Measurements from ENCODE around the gene RTRAF. TPM values are rescaled to one million over a fixed set of nuclear protein-coding genes. Genes with fewer than 3 reads are reported as not detected.

The RTRAF gene
- total and polyA plus RNA-seq, 4 donors = 21.6 to 119 (median 66.6) TPM

GRCh38 chr14:52025310-52025709 lies 36.0 kb downstream of the RTRAF start (continued):
- TF ChIP-seq SP1 (IDR thresholded peaks at IDR 0.05) (no peak), YY1 (IDR thresholded peaks at IDR 0.05) (peak; percentile 26), RXRA (IDR thresholded peaks at IDR 0.05) (peak in 1 of 2 donors; percentile 28), FOXA2 (IDR thresholded peaks at IDR 0.05) (peak; percentile 54), HNF4G (IDR thresholded peaks at IDR 0.05) (no peak), JUND (IDR thresholded peaks at IDR 0.05) (peak in 1 of 2 donors; percentile 62), TAF1 (conservative IDR thresholded peaks at IDR 0.05) (no peak), RAD21 (IDR thresholded peaks at IDR 0.05) (no peak), GABPA (IDR thresholded peaks at IDR 0.05 in 1 of 2, conservative IDR thresholded peaks at IDR 0.05 in 1 of 2) (no peak), NR2F2 (IDR thresholded peaks at IDR 0.05) (peak; percentile 62)

- no peak for TF ChIP-seq SP1 (IDR thresholded peaks at IDR 0.05)
- WGBS = 88% methylated on average over 8 of the region's 8 CpGs
- no peak overlapping the region for H3K27ac ChIP-seq (ENCODE audit: low read depth in 1 of 2, low read length in 2 of 2)
- no peak overlapping the region for H3K9ac ChIP-seq (ENCODE audit: low read depth in 1 of 2, low read length in 2 of 2)
- DNase-seq (ENCODE audit: low spot score) = no peak
- H3K4me3 ChIP-seq (ENCODE audit: low read depth in 1 of 3, low read length in 3 of 3) = no peak overlapping the region
- no peaks in the 10 kb centered on the region for H3K9me3 ChIP-seq (ENCODE audit: control insufficient read depth in 4 of 4, low read length in 3 of 4)
- H3K27me3 ChIP-seq (ENCODE audit: control insufficient read depth in 4 of 4, insufficient read depth in 4 of 4, low read length in 3 of 4) = no peaks in the 10 kb centered on the region
- H3K36me3 ChIP-seq (ENCODE audit: control insufficient read depth in 4 of 4, insufficient read depth in 3 of 4, low read depth in 1 of 4, low read length in 3 of 4) = no peaks in the 10 kb centered on the region
- H3K4me1 ChIP-seq (ENCODE audit: control insufficient read depth in 4 of 4, insufficient read depth in 4 of 4, low read length in 3 of 4) = no peaks in the 10 kb centered on the region
Measured at GRCh38 chr14:52026017-52026660, 36.8 kb downstream of the RTRAF start.

- no peak for DNase-seq (ENCODE audit: low spot score)
- no peak overlapping the region for H3K27ac ChIP-seq (ENCODE audit: low read depth in 1 of 2, low read length in 2 of 2)
Measured at GRCh38 chr14:52026901-52027300, 37.6 kb downstream of the RTRAF start.

GRCh38 chr14:52029881-52030280 lies 40.5 kb downstream of the RTRAF start:
- Histone ChIP-seq H3K4me3 (ENCODE audit: low read depth in 1 of 3, low read length in 3 of 3) (no peak overlapping the region), H3K4me1 (ENCODE audit: control insufficient read depth in 4 of 4, insufficient read depth in 4 of 4, low read length in 3 of 4) (no peaks in the 10 kb centered on the region), H3K9me3 (ENCODE audit: control insufficient read depth in 4 of 4, low read length in 3 of 4) (no peaks in the 10 kb centered on the region), H3K27ac (ENCODE audit: low read depth in 1 of 2, low read length in 2 of 2) (no peak overlapping the region), H3K9ac (ENCODE audit: low read depth in 1 of 2, low read length in 2 of 2) (no peak overlapping the region), H3K36me3 (ENCODE audit: control insufficient read depth in 4 of 4, insufficient read depth in 3 of 4, low read depth in 1 of 4, low read length in 3 of 4) (no peaks in the 10 kb centered on the region), H3K27me3 (ENCODE audit: control insufficient read depth in 4 of 4, insufficient read depth in 4 of 4, low read length in 3 of 4) (no peaks in the 10 kb centered on the region)
- 60% methylated on average over 1 of the region's 1 CpG for WGBS
- no peak for TF ChIP-seq YY1 (IDR thresholded peaks at IDR 0.05)
- no peak for TF ChIP-seq HNF4G (IDR thresholded peaks at IDR 0.05)
- no peak for TF ChIP-seq MAX (IDR thresholded peaks at IDR 0.05)
- no peak for TF ChIP-seq CTCF (IDR thresholded peaks at IDR 0.05; ENCODE audit: low read depth, low read length, missing input control)
- no peak for TF ChIP-seq RAD21 (IDR thresholded peaks at IDR 0.05)
- TF ChIP-seq HNF4A (conservative IDR thresholded peaks at IDR 0.05) = no peak
- no peak for TF ChIP-seq GABPA (IDR thresholded peaks at IDR 0.05 in 1 of 2, conservative IDR thresholded peaks at IDR 0.05 in 1 of 2)
- TF ChIP-seq TAF1 (conservative IDR thresholded peaks at IDR 0.05) = no peak
- DNase-seq (ENCODE audit: low spot score) = no peak

More at GRCh38 chr14:52026901-52027300, 37.6 kb downstream of the RTRAF start:
- H3K36me3 ChIP-seq (ENCODE audit: control insufficient read depth in 4 of 4, insufficient read depth in 3 of 4, low read depth in 1 of 4, low read length in 3 of 4) = no peaks in the 10 kb centered on the region
- H3K27me3 ChIP-seq (ENCODE audit: control insufficient read depth in 4 of 4, insufficient read depth in 4 of 4, low read length in 3 of 4) = no peaks in the 10 kb centered on the region
- no peaks in the 10 kb centered on the region for H3K9me3 ChIP-seq (ENCODE audit: control insufficient read depth in 4 of 4, low read length in 3 of 4)
- TF ChIP-seq TAF1 (conservative IDR thresholded peaks at IDR 0.05) (no peak), FOXA1 (IDR thresholded peaks at IDR 0.05) (no peak), RXRA (IDR thresholded peaks at IDR 0.05) (no peak)
- H3K9ac ChIP-seq (ENCODE audit: low read depth in 1 of 2, low read length in 2 of 2) = no peak overlapping the region
- no peaks in the 10 kb centered on the region for H3K4me1 ChIP-seq (ENCODE audit: control insufficient read depth in 4 of 4, insufficient read depth in 4 of 4, low read length in 3 of 4)
- WGBS = 79% methylated on average over 10 of the region's 10 CpGs
- no peak overlapping the region for H3K4me3 ChIP-seq (ENCODE audit: low read depth in 1 of 3, low read length in 3 of 3)
